H1 (cell line): ENCODE measurements around the gene DIAPH1. TPM values are rescaled to one million over a fixed set of nuclear protein-coding genes. Genes with fewer than 3 reads are reported as not detected.

ENCODE experiments used
- CTCF ChIA-PET: fragments of 300-600 bp; sonication (Branson Sonifier 250); formaldehyde crosslinking; loops from one replicate; lab custom pipeline; 2021; ENCODE audit not compliant: partially characterized antibody; lab: Charles Lee
- POLR2A ChIA-PET: fragments of 300-600 bp; sonication (Branson Sonifier 250); formaldehyde crosslinking; loops from one replicate; lab custom pipeline; 2021; ENCODE audit warnings: inconsistent platforms; ENCODE audit not compliant: partially characterized antibody; lab: Charles Lee
- DNase-seq, 2 experiments: peaks; one replicate each; pipeline versions ENCODE4 v3.0.0 to v3.0.0-alpha.2; 2010 to 2022; ENCODE audit warnings: low spot score in 2 of 2, low read depth in 1 of 2, mixed read lengths in 1 of 2
- FAIRE-seq: peaks from 2 replicates; lab custom pipeline; 2011; peaks lifted over from hg19 to GRCh38; lab: Jason Lieb, UNC
- H2AFZ ChIP-seq: 2 replicates; pipeline ENCODE4 v1.8.1; 2012; ENCODE audit warnings: low read length, inconsistent platforms
- H2AK5ac ChIP-seq: 2 replicates; pipeline ENCODE4 v1.6.1; 2013; ENCODE audit warnings: low read depth, low read length
- H2BK120ac ChIP-seq: replicated peaks from 2 replicates; pipeline ENCODE3; 2013; ENCODE audit warnings: low read depth, low read length, inconsistent platforms
- H2BK12ac ChIP-seq: 2 replicates; pipeline ENCODE4 v1.6.1; 2013; ENCODE audit warnings: low read depth, low read length
- H2BK15ac ChIP-seq: 2 replicates; pipeline ENCODE4 v1.6.1; 2013; ENCODE audit warnings: low read length
- H2BK20ac ChIP-seq: 2 replicates; pipeline ENCODE4 v1.6.1; 2013; ENCODE audit warnings: low read length
- H2BK5ac ChIP-seq: 2 replicates; pipeline ENCODE4 v1.6.1; 2013; ENCODE audit warnings: low read depth, low read length
- H3K14ac ChIP-seq: 2 replicates; pipeline ENCODE4 v1.6.1; 2013; ENCODE audit warnings: inconsistent platforms; ENCODE audit not compliant: insufficient read length
- H3K18ac ChIP-seq: 2 replicates; pipeline ENCODE4 v1.6.1; 2013; ENCODE audit warnings: low read length; ENCODE audit errors: extremely low read depth
- H3K23ac ChIP-seq: 2 replicates; pipeline ENCODE4 v1.6.1; 2013; ENCODE audit warnings: inconsistent platforms; ENCODE audit not compliant: insufficient read length
- H3K23me2 ChIP-seq: 2 replicates; pipeline ENCODE4 v1.6.1; 2013; ENCODE audit warnings: low read depth, low read length
- H3K27ac ChIP-seq: 2 replicates; pipeline ENCODE4 v1.6.1; 2011; ENCODE audit warnings: low read depth, low read length, inconsistent platforms
- H3K27me3 ChIP-seq, 4 experiments: replicated peaks in 1 of 4; 1 replicate in 1 of 4; 2 replicates in 3 of 4; pipeline versions ENCODE4 v1.6.1 to v1.8.1; 2011 to 2013; ENCODE audit warnings: low read length in 3 of 4, mild to moderate bottlenecking in 3 of 4, inconsistent platforms in 2 of 4, mixed read lengths in 2 of 4, moderate library complexity in 1 of 4; ENCODE audit not compliant: control insufficient read depth in 3 of 4, insufficient read depth in 3 of 4; ENCODE audit errors: extremely low read depth in 1 of 4
- H3K36me3 ChIP-seq, 4 experiments: 2 replicates each; pipeline versions ENCODE4 v1.6.1 to v1.8.1; 2011 to 2013; ENCODE audit warnings: mild to moderate bottlenecking in 4 of 4, low read length in 3 of 4, moderate library complexity in 2 of 4, control low read depth in 1 of 4, inconsistent platforms in 1 of 4; ENCODE audit not compliant: insufficient read depth in 4 of 4, control insufficient read depth in 2 of 4
- H3K4ac ChIP-seq: replicated peaks from 2 replicates; pipeline ENCODE3; 2013; ENCODE audit warnings: low read length, low read depth, mixed read lengths, inconsistent platforms; ENCODE audit not compliant: insufficient read length
- H3K4me1 ChIP-seq, 4 experiments: replicated peaks in 1 of 4; 1 replicate in 1 of 4; 2 replicates in 3 of 4; pipeline versions ENCODE4 v1.6.1 to v1.8.1; 2011 to 2013; ENCODE audit warnings: low read length in 3 of 4, inconsistent platforms in 2 of 4, mixed read lengths in 1 of 4; ENCODE audit not compliant: insufficient read depth in 4 of 4, control insufficient read depth in 3 of 4
- H3K4me2 ChIP-seq, 2 experiments: 2 replicates each; pipeline versions ENCODE4 v1.6.1 to v1.8.1; 2011 to 2013; ENCODE audit warnings: low read depth in 2 of 2, low read length in 2 of 2, control low read depth in 1 of 2, inconsistent platforms in 1 of 2, mild to moderate bottlenecking in 1 of 2; ENCODE audit not compliant: insufficient read depth in 1 of 2
- H3K4me3 ChIP-seq, 4 experiments: fragments of 200-600, 300-600 bp in 1 of 4; sonication (generic), shearing (Covaris generic), sonication (Bioruptor Twin) in 1 of 4; 2 replicates each; pipeline versions ENCODE4 v1.5.1 to v1.8.1; 2011 to 2016; ENCODE audit warnings: low read length in 4 of 4, low read depth in 3 of 4, control low read depth in 2 of 4, inconsistent platforms in 2 of 4, mild to moderate bottlenecking in 2 of 4, mixed read lengths in 1 of 4, moderate library complexity in 1 of 4; ENCODE audit not compliant: insufficient read depth in 2 of 4; ENCODE audit errors: extremely low read depth in 1 of 4
- H3K56ac ChIP-seq: replicated peaks from 2 replicates; pipeline ENCODE3; 2013; ENCODE audit warnings: low read depth, mild to moderate bottlenecking, mixed read lengths, low read length, inconsistent platforms; ENCODE audit not compliant: insufficient read length
- H3K79me1 ChIP-seq: 2 replicates; pipeline ENCODE4 v1.6.1; 2013; ENCODE audit warnings: low read depth, low read length, control low read depth
- H3K79me2 ChIP-seq, 2 experiments: 2 replicates each; pipeline versions ENCODE4 v1.6.1 to v1.8.1; 2012 to 2013; ENCODE audit warnings: low read length in 2 of 2, mild to moderate bottlenecking in 2 of 2, inconsistent platforms in 1 of 2; ENCODE audit not compliant: insufficient read depth in 2 of 2, control insufficient read depth in 1 of 2
- H3K9ac ChIP-seq, 4 experiments: replicated peaks in 1 of 4; 1 replicate in 1 of 4; 2 replicates in 3 of 4; pipeline versions ENCODE4 v1.6.1 to v1.8.1; 2011 to 2013; ENCODE audit warnings: low read depth in 3 of 4, low read length in 3 of 4, control low read depth in 2 of 4, mild to moderate bottlenecking in 2 of 4, moderate library complexity in 2 of 4, inconsistent platforms in 1 of 4; ENCODE audit errors: extremely low read depth in 1 of 4
- H3K9me3 ChIP-seq, 2 experiments: 2 replicates each; pipeline versions ENCODE4 v1.6.1 to v1.8.1; 2012 to 2013; ENCODE audit warnings: mild to moderate bottlenecking in 2 of 2, moderate library complexity in 2 of 2, control low read depth in 1 of 2, inconsistent platforms in 1 of 2, low read depth in 1 of 2, low read length in 1 of 2, mixed read lengths in 1 of 2; ENCODE audit not compliant: insufficient read depth in 2 of 2
- H4K20me1 ChIP-seq, 2 experiments: replicated peaks in 1 of 2; 2 replicates each; pipeline versions ENCODE3 to v1.8.1; 2011 to 2013; ENCODE audit warnings: inconsistent platforms in 2 of 2, low read length in 2 of 2, mild to moderate bottlenecking in 1 of 2; ENCODE audit not compliant: insufficient read depth in 2 of 2, control insufficient read depth in 1 of 2
- H4K5ac ChIP-seq: 2 replicates; pipeline ENCODE4 v1.6.1; 2013; ENCODE audit warnings: low read length, low read depth, mixed read lengths, inconsistent platforms; ENCODE audit not compliant: insufficient read length
- H4K8ac ChIP-seq: 2 replicates; pipeline ENCODE4 v1.8.0; 2013; ENCODE audit warnings: mild to moderate bottlenecking, moderate library complexity, low read length, inconsistent platforms; ENCODE audit not compliant: insufficient read depth; ENCODE audit errors: extremely low read depth
- H4K91ac ChIP-seq: replicated peaks from 2 replicates; pipeline ENCODE3; 2013; ENCODE audit warnings: low read length, mixed read lengths, inconsistent platforms; ENCODE audit not compliant: insufficient read length
- EGR1 ChIP-seq: IDR thresholded peaks from 2 replicates; pipeline ENCODE4 v1.6.1; 2011; ENCODE audit warnings: low read depth, low read length, borderline replicate concordance
- MAX ChIP-seq: IDR thresholded peaks from 2 replicates; pipeline ENCODE4 v1.6.1; 2012; ENCODE audit warnings: inconsistent platforms
- RNF2 ChIP-seq: fragments of 200-900, 300-1000 bp; sonication (generic); IDR thresholded peaks from 2 replicates; pipeline ENCODE4 v1.7.1; 2016; ENCODE audit warnings: borderline replicate concordance, low read depth, mild to moderate bottlenecking, antibody characterized with exemption, low read length; ENCODE audit not compliant: poor library complexity, severe bottlenecking; ENCODE audit errors: missing control alignments
- SIX5 ChIP-seq: IDR thresholded peaks from 2 replicates; pipeline ENCODE4 v1.6.1; 2011; ENCODE audit warnings: mild to moderate bottlenecking, low read depth, low read length
- SUZ12 ChIP-seq: fragments of 200-600 bp; sonication (generic); IDR thresholded peaks from 2 replicates; pipeline ENCODE4 v1.6.1; 2012; ENCODE audit warnings: mild to moderate bottlenecking, inconsistent platforms, low read length, moderate library complexity, mixed read lengths
- TAF1 ChIP-seq: IDR thresholded peaks from 2 replicates; pipeline ENCODE4 v1.6.1; 2011; ENCODE audit warnings: mild to moderate bottlenecking, low read depth, low read length
- WGBS, 2 experiments: shearing (Covaris generic) in 1 of 2; methylation state at CpG; one replicate each; pipeline versions ENCODE4 v1.1.6 to v1.1.7; 2013 to 2015; ENCODE audit warnings: low lambda C conversion rate in 2 of 2, mixed read lengths in 2 of 2, inconsistent platforms in 1 of 2, low coverage in 1 of 2, missing lambda C conversion rate in 1 of 2; ENCODE audit not compliant: insufficient replicate concordance in 2 of 2, insufficient coverage in 1 of 2, insufficient read length in 1 of 2; ENCODE audit errors: extremely low coverage in 1 of 2, missing lambda C conversion rate in 1 of 2; 5-methylcytosine and 5-hydroxymethylcytosine counted together
- polyA plus RNA-seq, 7 experiments: library from polyadenylated mRNA; depleted of rRNA in 3 of 7; stranded (reverse) in 5 of 7; unstranded in 2 of 7; fragments of >200 nt in 5 of 7; fragments of 200-250 nt in 2 of 7; gene quantifications; 1 replicate in 5 of 7; 2 replicates in 1 of 7; 4 replicates in 1 of 7; pipeline versions ENCODE4 v1.2.1 to v1.2.3, GENCODE V29; 2011 to 2013; ENCODE audit warnings: missing spikeins in 2 of 7, mixed read lengths in 2 of 7
- total RNA-seq: library from RNA; stranded (reverse); fragmentation: NEBNext Ultra II Directional; extraction: Animal tissue kit (Norgen Biotek cat#: 25700); gene quantifications from 2 replicates; pipeline ENCODE4 v1.2.1, GENCODE V29; 2021

DIAPH1 gene
- total and polyA plus RNA-seq, 2 of the 8 experiments (the other 6 are each of a cell fraction or from before 2014, with no cell fraction given), result 61.2 to 114 TPM

DNA sequence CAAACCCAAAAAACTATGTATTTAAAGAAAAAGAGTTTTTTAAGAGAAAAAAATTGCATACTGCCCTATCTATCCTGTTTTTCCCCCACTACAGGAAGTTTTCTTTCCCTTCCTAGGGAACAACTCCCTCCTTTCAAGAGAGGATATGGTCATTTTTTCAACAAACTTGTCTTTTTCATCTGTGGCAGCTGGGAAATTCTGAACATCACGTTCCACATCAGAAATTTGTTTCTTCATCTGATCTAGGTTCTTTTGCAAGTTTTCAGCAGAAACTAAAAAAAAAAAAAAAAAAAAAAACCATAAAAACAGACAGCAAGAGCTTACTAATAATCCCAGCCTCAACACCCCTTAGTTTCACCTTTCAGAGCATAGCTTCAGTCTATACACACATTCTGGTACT is 91.4 kb downstream of the DIAPH1 start:
- DNase-seq (no peak), FAIRE-seq (no peak)
- Histone ChIP-seq H3K79me1 (no peaks in the 10 kb centered on the region), H3K9me3 (no peaks in the 10 kb centered on the region), H2BK5ac (no peak overlapping the region), H4K5ac (no peak overlapping the region), H3K56ac (no peak overlapping the region), H4K91ac (no peak overlapping the region), H3K18ac (no peak overlapping the region), H3K4me1 (peaks cover 2 to 15% (median 8%) of the 10 kb centered on the region in 4 experiments; a peak in 6 of 7 replicates), H3K23ac (no peak overlapping the region), H3K9ac (no peak overlapping the region), H2BK12ac (no peak overlapping the region), H2AFZ (no peak overlapping the region), H2BK120ac (no peak overlapping the region), H3K4me2 (no peak overlapping the region), H2AK5ac (no peak overlapping the region), H3K27ac (no peak overlapping the region), H2BK20ac (no peak overlapping the region), H3K23me2 (no peaks in the 10 kb centered on the region), H2BK15ac (no peak overlapping the region), H3K4me3 (no peak overlapping the region), H3K4ac (no peak overlapping the region), H3K36me3 (peaks cover 23 to 43% (median 32%) of the 10 kb centered on the region in 4 experiments), H3K79me2 (no peaks in the 10 kb centered on the region), H4K8ac (no peak overlapping the region), H4K20me1 (no peaks in the 10 kb centered on the region), H3K27me3 (no peaks in the 10 kb centered on the region), H3K14ac (no peak overlapping the region)
- TF ChIP-seq RNF2 (no peak), EGR1 (no peak), MAX (no peak), TAF1 (no peak), SIX5 (no peak), SUZ12 (no peak)
- POLR2A ChIA-PET, result interaction anchor here (0.6 kb wide), 1 partner anchor 31 kb away, joined by 3 read pairs; no protein-coding TSS in a partner anchor
- CTCF ChIA-PET, result interaction anchor here (0.7 to 50.9 kb wide), 9 partner anchors 8 to 310 kb away, joined by 3 to 1236 read pairs (median 4); partner anchors contain the start of genes PCDHB15, PCDHGA10, PCDHGA11 and PCDHGA9
- WGBS, 2 experiments, result 53% methylated on average over 1 of the region's 1 CpG; no CpG with 5 or more reads in 1 of the 2 experiments
